LNCaP clone FGC (cell line): ENCODE measurements around the gene PIEZO2.

Experiments
- DNase-seq: peaks from one replicate; pipeline ENCODE4 v3.0.0-alpha.2; 2011; ENCODE audit warnings: low read depth
- H3K4me3 ChIP-seq: 2 replicates; pipeline ENCODE4 v1.5.1; 2011; ENCODE audit warnings: mild to moderate bottlenecking, low read depth, low read length, control low read depth
- TF ChIP-seq, protein P1 (sequence below): IDR thresholded peaks from 2 replicates; pipeline ENCODE4 v1.5.1; 2012; ENCODE audit warnings: mild to moderate bottlenecking; ENCODE audit not compliant: control insufficient read depth, insufficient read depth; ENCODE audit errors: extremely low read depth

PIEZO2 gene

DNA sequence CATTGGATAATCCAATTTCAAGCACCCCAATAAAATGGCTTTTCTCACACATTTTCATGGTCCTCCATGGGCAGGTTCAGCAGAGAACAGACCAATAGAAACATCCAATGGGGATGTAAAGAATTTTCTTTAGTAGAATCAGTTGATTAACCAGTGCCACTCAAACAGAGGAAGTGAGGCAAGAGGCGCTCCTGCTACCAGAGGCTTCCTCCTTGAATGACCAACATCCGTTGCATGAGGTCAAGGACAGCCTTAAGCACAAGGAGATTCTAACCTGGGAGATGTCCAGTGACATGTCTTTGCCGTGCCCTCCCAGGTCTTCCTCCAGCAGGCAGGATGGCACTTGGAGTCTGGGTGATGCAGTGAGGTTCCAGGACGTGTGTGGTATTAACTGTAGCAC is 146.6 kb downstream of the PIEZO2 start:
- no peak overlapping the region for H3K4me3 ChIP-seq
- TF ChIP-seq, protein P1, sequence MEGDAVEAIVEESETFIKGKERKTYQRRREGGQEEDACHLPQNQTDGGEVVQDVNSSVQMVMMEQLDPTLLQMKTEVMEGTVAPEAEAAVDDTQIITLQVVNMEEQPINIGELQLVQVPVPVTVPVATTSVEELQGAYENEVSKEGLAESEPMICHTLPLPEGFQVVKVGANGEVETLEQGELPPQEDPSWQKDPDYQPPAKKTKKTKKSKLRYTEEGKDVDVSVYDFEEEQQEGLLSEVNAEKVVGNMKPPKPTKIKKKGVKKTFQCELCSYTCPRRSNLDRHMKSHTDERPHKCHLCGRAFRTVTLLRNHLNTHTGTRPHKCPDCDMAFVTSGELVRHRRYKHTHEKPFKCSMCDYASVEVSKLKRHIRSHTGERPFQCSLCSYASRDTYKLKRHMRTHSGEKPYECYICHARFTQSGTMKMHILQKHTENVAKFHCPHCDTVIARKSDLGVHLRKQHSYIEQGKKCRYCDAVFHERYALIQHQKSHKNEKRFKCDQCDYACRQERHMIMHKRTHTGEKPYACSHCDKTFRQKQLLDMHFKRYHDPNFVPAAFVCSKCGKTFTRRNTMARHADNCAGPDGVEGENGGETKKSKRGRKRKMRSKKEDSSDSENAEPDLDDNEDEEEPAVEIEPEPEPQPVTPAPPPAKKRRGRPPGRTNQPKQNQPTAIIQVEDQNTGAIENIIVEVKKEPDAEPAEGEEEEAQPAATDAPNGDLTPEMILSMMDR: no peak
- no peak for DNase-seq

DNA sequence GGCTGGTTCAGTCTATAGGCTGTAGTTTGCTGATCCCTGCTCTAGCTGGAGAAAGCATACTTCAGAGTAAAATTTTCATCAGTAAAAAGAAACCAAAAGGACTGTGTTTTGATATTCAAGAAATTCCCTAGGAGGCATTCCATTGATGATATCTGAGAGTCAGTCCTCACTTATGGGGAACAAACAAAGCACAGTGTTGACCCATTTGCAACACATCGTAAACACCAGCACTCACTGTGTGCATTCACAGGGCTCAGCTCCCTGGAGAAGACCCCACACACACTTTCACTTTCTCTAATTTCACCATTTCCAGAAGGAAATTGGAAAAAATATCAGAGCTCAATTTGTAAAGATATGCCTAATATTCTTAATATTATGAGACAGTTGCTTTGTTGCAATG is 147.1 kb downstream of the PIEZO2 start:
- H3K4me3 ChIP-seq: no peak overlapping the region
- DNase-seq: no peak
- TF ChIP-seq, protein P1: no peak

DNA sequence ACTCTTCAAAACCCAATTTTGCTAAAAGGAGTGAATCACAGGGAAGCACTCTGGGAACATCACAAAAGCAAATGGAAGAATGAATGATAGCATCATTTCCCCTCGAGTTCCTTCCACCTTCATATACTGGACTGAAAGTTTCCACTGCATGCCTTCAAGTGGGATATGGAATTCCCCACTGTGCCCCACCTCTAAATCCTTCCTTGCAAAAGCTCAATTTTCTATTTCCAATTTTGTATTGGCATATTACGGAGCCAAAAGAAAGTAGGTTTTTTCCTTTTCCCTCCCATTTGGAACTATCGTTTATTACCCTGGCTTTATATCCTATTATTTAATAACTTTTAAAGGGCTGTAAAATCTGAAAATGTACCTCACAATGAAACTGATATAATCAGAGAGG is 149.3 kb downstream of the PIEZO2 start:
- TF ChIP-seq, protein P1: no peak
- no peak for DNase-seq
- no peak overlapping the region for H3K4me3 ChIP-seq

DNA sequence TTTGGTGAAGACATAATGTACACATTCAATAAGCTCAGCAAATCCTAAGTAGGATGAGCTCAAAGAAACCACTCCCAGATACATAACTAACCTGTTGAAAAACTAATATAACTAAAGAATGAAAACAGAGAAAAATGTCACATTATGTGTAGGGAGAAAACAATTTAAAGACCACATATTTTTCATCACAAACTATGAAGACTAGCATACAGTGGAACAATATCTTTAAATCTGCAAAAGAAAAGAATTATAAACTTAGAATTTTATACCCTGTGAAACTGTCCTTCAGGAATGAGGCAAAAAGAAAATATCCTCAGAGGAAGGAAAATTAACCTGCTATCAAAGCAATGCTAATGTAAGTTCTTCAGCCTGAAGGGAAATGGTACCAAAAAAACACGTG is 151.5 kb downstream of the PIEZO2 start:
- DNase-seq: no peak
- H3K4me3 ChIP-seq: no peak overlapping the region
- TF ChIP-seq, protein P1: no peak

DNA sequence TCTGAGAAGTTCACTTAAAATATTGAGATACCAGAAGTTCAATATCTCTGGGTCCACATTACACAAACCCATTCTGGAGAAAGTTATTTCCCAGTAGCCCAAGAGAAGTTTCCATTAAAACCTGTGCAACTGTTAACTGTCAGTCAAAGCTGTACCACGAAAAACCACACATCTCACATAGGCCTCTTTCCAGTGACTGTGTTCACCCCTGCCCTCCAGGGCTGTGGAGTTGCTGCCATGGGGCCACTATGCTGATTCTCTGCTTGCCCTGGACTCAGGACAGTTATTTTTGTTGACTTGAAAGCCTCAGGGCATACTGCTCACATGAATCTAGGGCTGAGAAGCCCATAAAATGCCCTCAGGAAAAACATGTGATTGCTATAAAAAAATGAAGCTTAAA is 153.8 kb downstream of the PIEZO2 start:
- DNase-seq: no peak
- no peak overlapping the region for H3K4me3 ChIP-seq
- TF ChIP-seq, protein P1: no peak

DNA sequence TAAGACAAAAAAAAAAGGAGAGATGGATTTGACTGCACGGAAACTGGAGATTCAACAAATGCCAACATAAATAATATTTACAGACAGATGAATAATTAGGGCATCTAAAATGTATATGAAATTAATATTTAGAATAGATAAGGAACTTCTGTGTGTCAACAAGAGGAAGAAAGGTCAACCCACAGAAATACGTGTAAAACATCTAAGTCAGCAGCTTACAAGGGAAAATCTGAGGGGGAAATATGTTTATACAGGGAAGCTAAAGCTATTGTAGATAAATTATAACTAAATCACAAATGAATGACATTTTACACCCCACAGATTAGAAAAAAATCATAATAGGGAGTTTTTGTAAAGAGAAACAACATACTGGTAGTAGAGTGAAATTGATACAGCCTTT is 159.9 kb downstream of the PIEZO2 start:
- TF ChIP-seq, protein P1: no peak
- no peak overlapping the region for H3K4me3 ChIP-seq
- DNase-seq: no peak

DNA sequence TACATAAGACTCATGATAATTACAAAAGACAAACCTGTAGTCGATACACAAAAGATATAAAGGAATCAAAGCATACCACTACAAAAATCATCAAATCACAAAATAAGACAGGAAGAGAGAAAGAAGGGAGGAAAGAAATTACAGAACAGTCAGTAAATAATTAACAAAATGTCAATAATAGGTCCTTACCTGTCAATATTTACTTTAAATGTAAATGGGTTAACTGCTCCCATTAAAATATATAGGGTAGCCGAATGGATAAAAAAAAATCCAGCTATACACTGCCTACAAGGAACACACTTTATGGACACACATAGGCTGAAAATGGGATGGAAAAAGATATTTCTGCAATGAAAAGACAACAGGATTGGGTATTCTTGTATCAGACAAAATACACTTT is 163.7 kb downstream of the PIEZO2 start:
- H3K4me3 ChIP-seq: no peak overlapping the region
- DNase-seq: no peak
- TF ChIP-seq, protein P1: no peak
